Stimulated activated CD4-positive, alpha-beta T cell treated with anti-CD3 and anti-CD28 coated beads, Interleukin-12 subunit alpha, Interleukin-12 subunit beta, amount 100 ng/mL, for 48 hours (primary cell): ENCODE data around the gene LIN9.
A peak's percentile ranks its signal among the peaks of the same experiment; 100 is the strongest.

Source experiments
- DNase-seq, 3 donors: peaks; one replicate each; pipeline ENCODE4 v3.0.0-alpha.2; 2020; ENCODE audit warnings: low read depth in 2 of 3, low spot score in 1 of 3

The LIN9 gene

GRCh38 chr1:226322986-226323385, 14.0 kb upstream of the LIN9 start:
- DNase-seq: no peak

DNA sequence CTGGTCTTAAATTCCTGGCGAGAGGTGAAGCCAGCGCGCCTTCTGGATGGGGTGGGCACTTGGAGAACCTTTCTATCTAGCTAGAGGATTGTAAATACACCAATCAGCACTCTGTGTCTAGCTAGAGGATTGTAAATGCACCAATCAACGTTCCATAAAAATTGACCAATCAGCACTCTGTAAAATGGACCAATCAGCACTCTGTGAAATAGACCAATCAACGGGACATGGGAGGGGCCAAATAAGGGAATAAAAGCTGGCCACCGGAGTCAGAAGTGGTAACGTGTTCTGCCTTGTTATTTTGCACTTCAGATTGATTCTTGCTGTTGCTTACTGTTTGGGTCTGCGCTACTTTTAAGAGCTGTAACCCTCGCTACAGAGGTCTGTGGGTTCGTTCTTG, 12.0 kb upstream of the LIN9 start:
- no peak for DNase-seq

DNA sequence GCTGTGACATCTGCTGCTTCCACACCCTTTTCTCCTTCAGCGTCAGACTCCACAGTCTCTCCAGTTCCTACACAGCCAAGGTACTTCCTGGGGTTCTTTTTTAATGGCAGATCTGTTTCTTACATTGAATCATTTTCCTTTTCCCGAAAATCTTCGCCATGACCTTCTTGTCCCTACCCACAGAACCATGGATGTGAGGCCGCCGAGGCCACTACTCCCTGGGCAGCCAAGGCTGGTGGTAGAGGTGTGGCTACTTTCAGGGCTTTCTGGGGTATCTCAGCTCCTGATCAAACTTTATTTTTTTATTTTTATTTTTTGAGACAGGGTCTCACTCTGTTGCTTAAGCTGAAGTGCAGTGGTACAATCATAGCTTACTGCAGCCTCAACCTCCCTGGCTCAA, 9.5 kb upstream of the LIN9 start:
- no peak for DNase-seq

DNA sequence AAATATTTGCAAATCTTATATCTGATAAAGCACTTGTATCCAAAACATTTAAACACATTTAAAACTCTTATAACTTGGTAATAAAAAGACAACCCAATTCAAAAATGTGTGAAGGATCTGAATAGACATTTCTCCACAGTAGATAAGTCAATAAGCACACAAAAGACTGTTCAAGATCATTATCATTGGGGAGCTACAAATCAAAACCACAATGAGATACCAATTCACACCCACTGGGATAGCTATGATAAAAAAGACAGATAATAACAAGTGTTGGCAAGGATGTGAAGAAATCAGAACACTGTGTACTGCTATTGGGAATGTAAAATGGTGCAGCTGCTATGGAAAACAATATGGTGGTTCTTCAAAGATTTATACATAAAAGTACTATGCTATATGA, 5.1 kb upstream of the LIN9 start:
- no peak for DNase-seq

DNA sequence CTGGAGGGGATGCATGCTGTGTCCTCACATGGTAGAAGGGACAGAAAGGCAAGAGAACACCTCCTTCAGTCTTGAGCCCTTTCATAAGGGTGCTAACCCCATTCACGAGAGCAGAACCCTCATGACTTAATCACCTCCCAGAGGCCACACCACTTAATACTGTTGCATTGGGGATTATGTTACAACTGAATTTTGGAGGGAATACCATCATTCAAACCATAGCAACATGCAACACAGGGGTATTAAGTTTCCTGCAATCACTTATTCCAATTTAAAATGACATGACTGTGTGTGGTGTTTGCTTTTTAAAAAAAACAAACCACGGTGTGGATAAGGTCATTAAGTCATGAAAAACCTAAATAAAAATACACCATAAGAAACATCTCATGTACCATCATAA, 3.1 kb upstream of the LIN9 start:
- no peak for DNase-seq

DNA sequence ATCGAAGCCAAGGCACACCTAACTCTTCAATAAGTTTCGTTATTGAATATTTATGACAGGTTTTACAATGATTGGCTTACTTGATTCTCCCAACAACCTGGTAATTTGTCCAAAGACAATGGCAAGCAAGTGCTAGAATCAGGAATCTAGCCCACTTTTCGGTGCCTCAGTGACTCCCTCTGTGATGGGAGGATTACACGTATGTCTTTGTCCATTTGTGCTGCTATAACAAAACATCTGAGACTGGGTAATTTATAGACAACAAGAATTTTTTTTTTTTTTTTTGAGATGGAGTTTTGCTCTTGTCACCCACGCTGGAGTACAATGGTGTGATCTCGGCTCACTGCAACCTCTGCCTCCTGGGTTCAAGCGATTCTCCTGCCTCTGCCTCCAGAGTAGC, 2.4 kb upstream of the LIN9 start:
- no peak for DNase-seq

- DNase-seq: no peak
Measured at GRCh38 chr1:226310637-226311195, 1.8 kb upstream of the LIN9 start.

- no peak for DNase-seq
Measured at GRCh38 chr1:226310245-226310540, 1.2 kb upstream of the LIN9 start.

- DNase-seq: peak in 1 of 3 donors; percentile 29
Measured at GRCh38 chr1:226309398-226310244, 657 bp upstream of the LIN9 start.

DNA sequence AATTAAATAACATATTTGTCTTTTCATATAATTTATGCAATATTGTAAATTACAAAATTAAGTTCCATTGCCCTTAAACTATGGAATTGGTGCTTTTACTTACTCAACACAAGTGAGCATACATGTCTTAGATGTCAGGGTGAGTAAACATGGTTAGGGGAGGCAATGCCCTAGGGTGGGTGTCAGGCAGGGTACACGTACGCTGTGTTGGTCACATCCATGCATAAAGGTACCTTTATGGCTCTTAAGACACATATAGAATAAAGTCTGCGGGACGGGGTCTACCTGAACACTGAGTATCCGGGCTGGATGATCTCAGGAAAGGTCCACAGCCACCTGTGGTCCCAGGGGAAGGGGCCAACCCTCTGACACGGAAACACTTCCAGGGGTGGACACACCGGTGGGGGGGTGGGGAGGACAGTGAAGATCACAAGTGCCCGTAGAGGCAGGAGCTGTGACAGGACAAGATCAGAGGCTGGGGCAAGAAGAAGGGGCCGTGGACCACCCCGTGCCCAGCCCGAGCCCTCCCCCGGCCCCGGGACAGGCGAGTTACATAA, 720 bp downstream of the LIN9 start:
- DNase-seq: peak in 2 of 3 donors; percentile 9 to 16

GRCh38 chr1:226306425-226306824, 2.5 kb downstream of the LIN9 start:
- DNase-seq: no peak

- DNase-seq: no peak
Measured at GRCh38 chr1:226305184-226305583, 3.8 kb downstream of the LIN9 start.

GRCh38 chr1:226304291-226304955, 4.5 kb downstream of the LIN9 start:
- no peak for DNase-seq

DNA sequence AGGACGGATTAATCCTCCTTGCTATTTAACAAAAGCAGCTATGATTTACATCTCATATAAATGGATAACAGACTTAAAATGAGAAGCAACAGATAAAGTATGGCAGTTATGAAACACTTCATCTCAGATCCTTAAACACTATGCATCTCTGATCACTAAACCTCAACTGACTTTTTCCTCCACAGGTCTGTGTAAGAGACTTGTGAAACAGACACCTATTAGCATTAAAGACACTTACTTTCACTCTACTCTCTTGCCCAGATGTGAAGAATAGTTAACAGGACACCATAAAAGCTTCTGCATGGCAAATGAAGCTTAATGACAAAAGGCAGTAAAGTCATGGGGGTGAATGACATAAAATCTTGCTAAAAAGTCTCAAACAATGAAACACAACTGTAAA, 6.2 kb downstream of the LIN9 start:
- no peak for DNase-seq

DNA sequence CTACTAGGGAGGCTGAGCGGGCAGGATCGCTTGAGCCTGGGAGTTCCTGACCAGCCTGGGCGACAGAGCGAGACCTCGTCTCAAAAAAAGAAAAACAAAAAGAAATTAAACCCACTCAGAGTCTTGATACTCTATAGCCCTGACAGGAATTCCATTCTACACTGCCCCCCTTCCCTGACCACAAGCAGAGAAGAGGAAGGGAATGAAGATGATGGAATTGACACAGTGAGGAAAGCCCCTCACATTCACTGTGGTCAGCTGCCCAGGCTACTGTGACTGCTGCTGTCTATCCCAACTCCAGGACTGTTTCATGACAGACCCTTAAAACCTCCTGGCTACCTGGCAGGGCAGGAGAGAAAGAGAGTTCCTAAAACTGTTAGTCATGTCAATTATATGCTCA, 12.1 kb downstream of the LIN9 start:
- no peak for DNase-seq

GRCh38 chr1:226293553-226293920, 15.4 kb downstream of the LIN9 start:
- DNase-seq: no peak

GRCh38 chr1:226292874-226293552, 16.0 kb downstream of the LIN9 start:
- no peak for DNase-seq

- DNase-seq: no peak
Measured at GRCh38 chr1:226287587-226287986, 21.4 kb downstream of the LIN9 start.

- no peak for DNase-seq
Measured at GRCh38 chr1:226281058-226281457, 27.9 kb downstream of the LIN9 start.

DNA sequence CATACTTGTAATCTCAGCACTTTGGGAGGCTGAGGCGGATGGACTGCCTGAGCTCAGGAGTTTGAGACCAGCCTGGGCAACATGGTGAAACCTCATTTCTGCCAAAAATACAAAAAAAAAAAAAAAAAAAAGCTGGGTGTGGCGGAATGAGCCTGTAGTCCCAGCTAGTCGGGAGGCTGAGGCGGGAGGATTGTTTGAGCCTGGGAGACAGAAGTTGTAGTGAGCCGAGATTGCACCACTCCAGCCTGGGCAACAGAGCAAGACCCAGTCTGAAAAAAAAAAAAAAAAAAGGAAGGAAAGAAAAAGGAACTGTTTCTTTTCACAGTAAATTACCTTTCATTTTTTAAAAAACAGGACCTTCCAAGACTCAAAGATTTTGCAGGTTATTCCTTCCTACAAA, 29.5 kb downstream of the LIN9 start:
- DNase-seq: no peak

- no peak for DNase-seq
Measured at GRCh38 chr1:226277897-226278296, 31.1 kb downstream of the LIN9 start.

DNA sequence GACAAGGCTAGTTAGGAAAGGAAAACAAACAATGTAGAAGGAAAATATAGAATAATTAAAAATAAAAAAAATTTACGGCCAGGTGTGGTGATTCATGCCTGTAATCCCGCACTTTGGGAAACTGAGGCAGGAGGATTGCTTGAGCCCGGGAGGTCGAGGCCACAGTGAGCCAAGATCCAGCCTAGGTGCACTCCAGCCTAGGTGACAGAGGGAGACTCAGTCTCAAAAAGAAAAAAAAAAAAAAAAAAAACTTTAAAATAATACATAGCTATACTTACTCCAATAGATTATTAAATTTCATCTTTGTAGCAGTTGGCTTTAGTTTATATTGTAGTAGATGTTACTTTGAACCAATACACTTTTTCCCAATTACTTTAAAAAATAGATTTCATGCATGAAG, 32.0 kb downstream of the LIN9 start:
- DNase-seq: no peak
